GM23338 (cell line): Measurements from ENCODE around the gene GKN1. TPM values are rescaled to one million over a fixed set of nuclear protein-coding genes. Genes with fewer than 3 reads are reported as not detected.

Experiments used
- ATAC-seq: fragments of 200-7000 bp; cut with Tn5 transposase; 3 replicates; pipeline ENCODE4 v1.9.1; 2020
- DNase-seq: peaks from one replicate; pipeline ENCODE4 v3.0.0-alpha.2; 2015; ENCODE audit warnings: low spot score
- H2AFZ ChIP-seq: fragments of 200-600 bp; sonication (generic); 2 replicates; pipeline ENCODE4 v1.8.0; 2016; ENCODE audit warnings: antibody characterized with exemption, mild to moderate bottlenecking, moderate library complexity
- H3F3A ChIP-seq: fragments of 200-600 bp; sonication (generic); replicated peaks from 2 replicates; pipeline ENCODE4 v1.8.0; 2017; ENCODE audit warnings: antibody characterized with exemption, mixed run types, low read depth
- H3K27ac ChIP-seq: fragments of 200-600 bp; sonication (generic); 2 replicates; pipeline ENCODE4 v1.6.1; 2016; ENCODE audit warnings: low read depth
- H3K27me3 ChIP-seq: fragments of 200-600 bp; sonication (generic); 2 replicates; pipeline ENCODE4 v1.8.0; 2016; ENCODE audit warnings: mild to moderate bottlenecking, mixed run types, moderate library complexity; ENCODE audit not compliant: insufficient read depth
- H3K36me3 ChIP-seq: fragments of 200-600 bp; sonication (generic); 2 replicates; pipeline ENCODE4 v1.8.0; 2016; ENCODE audit warnings: mild to moderate bottlenecking; ENCODE audit not compliant: insufficient read depth
- H3K4me1 ChIP-seq: fragments of 200-600 bp; sonication (generic); 2 replicates; pipeline ENCODE4 v1.8.0; 2016; ENCODE audit warnings: mild to moderate bottlenecking, moderate library complexity; ENCODE audit not compliant: insufficient read depth
- H3K4me2 ChIP-seq: fragments of 200-600 bp; sonication (generic); 2 replicates; pipeline ENCODE4 v1.7.1; 2017; ENCODE audit warnings: mixed run types
- H3K4me3 ChIP-seq: fragments of 200-600 bp; sonication (generic); 2 replicates; pipeline ENCODE4 v1.6.1; 2016; ENCODE audit warnings: mixed run types
- H3K79me2 ChIP-seq: fragments of 200-600 bp; sonication (generic); replicated peaks from 2 replicates; pipeline ENCODE4 v1.8.0; 2017; ENCODE audit warnings: mild to moderate bottlenecking; ENCODE audit not compliant: insufficient read depth
- H3K9me2 ChIP-seq: fragments of 200-600 bp; sonication (generic); 2 replicates; pipeline ENCODE4 v1.8.0; 2017; ENCODE audit not compliant: insufficient read depth
- H4K20me1 ChIP-seq: fragments of 200-600 bp; sonication (generic); replicated peaks from 2 replicates; pipeline ENCODE4 v1.8.0; 2017; ENCODE audit warnings: mild to moderate bottlenecking; ENCODE audit not compliant: insufficient read depth
- H3K27ac Mint-ChIP-seq: 2 replicates; pipeline ENCODE4 v1.8.0; 2020; ENCODE audit warnings: inconsistent platforms, mild to moderate bottlenecking, moderate library complexity, mixed read lengths
- H3K27me3 Mint-ChIP-seq: 3 replicates; pipeline ENCODE4 v1.8.0; 2022; ENCODE audit warnings: low read depth, mild to moderate bottlenecking, moderate library complexity, mixed read lengths, inconsistent platforms; ENCODE audit not compliant: insufficient read depth, poor library complexity
- H3K36me3 Mint-ChIP-seq: 3 replicates; pipeline ENCODE4 v1.8.0; 2021; ENCODE audit warnings: low read depth, mild to moderate bottlenecking, inconsistent platforms, moderate library complexity, mixed read lengths
- H3K4me1 Mint-ChIP-seq: 3 replicates; pipeline ENCODE4 v1.8.0; 2020; ENCODE audit warnings: mild to moderate bottlenecking, inconsistent platforms, mixed read lengths
- H3K4me3 Mint-ChIP-seq: 3 replicates; pipeline ENCODE4 v1.8.0; 2021; ENCODE audit warnings: moderate library complexity, mild to moderate bottlenecking, inconsistent platforms, mixed read lengths
- H3K9me3 Mint-ChIP-seq: 3 replicates; pipeline ENCODE4 v1.8.0; 2020; ENCODE audit warnings: moderate library complexity, mild to moderate bottlenecking, inconsistent platforms, mixed read lengths
- CREB1 ChIP-seq: fragments of 250-450 bp; sonication (Bioruptor Pico); IDR thresholded peaks from 2 replicates; pipeline ENCODE4 v1.5.0; 2020; ENCODE audit warnings: low read depth, mild to moderate bottlenecking, moderate library complexity
- CTCF ChIP-seq, 2 experiments: fragments of 200-600 bp in 1 of 2; sonication (generic) in 1 of 2; conservative IDR thresholded peaks; 2 replicates each; pipeline versions ENCODE4 v1.5.1 to v1.6.1; 2016 to 2017; ENCODE audit warnings: antibody characterized with exemption in 2 of 2, low read depth in 2 of 2, mild to moderate bottlenecking in 2 of 2, moderate library complexity in 1 of 2
- ETS1 ChIP-seq: IDR thresholded peaks from 2 replicates; pipeline ENCODE4 v1.6.1; 2016; ENCODE audit warnings: antibody characterized with exemption
- EZH2phosphoT487 ChIP-seq: fragments of 200-600 bp; sonication (generic); IDR thresholded peaks from one replicate; pipeline ENCODE4 v1.8.1; 2018; ENCODE audit warnings: antibody characterized with exemption; ENCODE audit not compliant: unreplicated experiment
- JUNB ChIP-seq: IDR thresholded peaks from one replicate; pipeline ENCODE4 v1.6.1; 2016; ENCODE audit warnings: antibody characterized with exemption; ENCODE audit not compliant: unreplicated experiment
- NANOG ChIP-seq: IDR thresholded peaks from 2 replicates; pipeline ENCODE4 v1.6.1; 2016; ENCODE audit warnings: antibody characterized with exemption, borderline replicate concordance
- POLR2AphosphoS5 ChIP-seq: IDR thresholded peaks from 2 replicates; pipeline ENCODE4 v1.6.1; 2016; ENCODE audit warnings: antibody characterized with exemption, low read depth
- REST ChIP-seq: IDR thresholded peaks from one replicate; pipeline ENCODE4 v1.6.1; 2018; ENCODE audit warnings: antibody characterized with exemption; ENCODE audit not compliant: unreplicated experiment
- ZNF114 ChIP-seq: fragments of 250-450 bp; sonication (Bioruptor Pico); IDR thresholded peaks from 2 replicates; pipeline ENCODE4 v1.5.0; 2020; ENCODE audit warnings: mild to moderate bottlenecking, moderate library complexity
- ZNF331 ChIP-seq: fragments of 250-450 bp; sonication (Bioruptor Pico); IDR thresholded peaks from 2 replicates; pipeline ENCODE4 v1.5.0; 2020; ENCODE audit warnings: low read depth, mild to moderate bottlenecking, moderate library complexity
- ZNF462 ChIP-seq: fragments of 250-450 bp; sonication (Bioruptor Pico); IDR thresholded peaks from 2 replicates; pipeline ENCODE4 v1.5.0; 2020; ENCODE audit warnings: mild to moderate bottlenecking, moderate library complexity
- polyA plus RNA-seq: library from polyadenylated mRNA; unstranded; fragments of >200 nt; fragmentation: Nextera tagmentation; extraction: Ambion mirVana; gene quantifications from 2 replicates; pipeline ENCODE4 v1.2.1, GENCODE V29; 2016
- total RNA-seq: library from RNA; depleted of rRNA; stranded (reverse); fragments of >200 nt; shearing (Covaris generic); gene quantifications from 2 replicates; pipeline ENCODE4 v1.2.3, GENCODE V29; 2014

Gene GKN1
- total and polyA plus RNA-seq, 2 experiments from 2014 or later: not detected

- Histone ChIP-seq H3K79me2 (no peaks in the 10 kb centered on the region), H3K27me3 (no peaks in the 10 kb centered on the region), H2AFZ (peak overlapping the region; percentile 28; the same call in 1 of the 2 replicates), H3K36me3 (no peaks in the 10 kb centered on the region), H3K4me1 (no peaks in the 10 kb centered on the region), H3K9me2 (no peaks in the 10 kb centered on the region), H3K4me3 (no peak overlapping the region), H3K27ac (no peak overlapping the region), H3F3A (no peaks in the 10 kb centered on the region), H4K20me1 (no peaks in the 10 kb centered on the region), H3K4me2 (no peak overlapping the region)
- Mint-ChIP-seq H3K9me3 (no peaks in the 10 kb centered on the region), H3K4me1 (no peaks in the 10 kb centered on the region), H3K27me3 (peaks cover 2% of the 10 kb centered on the region), H3K27ac (no peak overlapping the region), H3K36me3 (no peaks in the 10 kb centered on the region), H3K4me3 (no peak overlapping the region)
- ATAC-seq (no peak; the same call in 2 of the 3 replicates), DNase-seq (peak; percentile 3)
- TF ChIP-seq ZNF114 (CRISPR knock-in tag) (no peak), ZNF462 (no peak), POLR2AphosphoS5 (no peak), CTCF (conservative IDR thresholded peaks at IDR 0.05; ENCODE audit: low read depth in 2 of 2) (no peak), ETS1 (no peak), JUNB (no peak), NANOG (no peak), ZNF331 (no peak), REST (no peak), CREB1 (no peak), EZH2phosphoT487 (no peak)
Measured at GRCh38 chr2:68987021-68987503, 12.6 kb downstream of the GKN1 start.
